NCI-H2227 treated with DMSO at 0.1 percent for 48 hours (cell line): ENCODE results near the gene DRC3.
"Not testable (repeated sequence)": the region's sequence is repeated elsewhere in the genome, so short reads cannot be mapped to it uniquely, and the experiment has no call there.

ENCODE experiments used
- DNase-seq: peaks from one replicate; lab custom pipeline; 2025; lab: John Stamatoyannopoulos, UW

The DRC3 gene

GRCh38 chr17:17941015-17941414, 31.6 kb upstream of the DRC3 start:
- DNase-seq = no peak

- no peak for DNase-seq
Observed at GRCh38 chr17:17942846-17943245, 29.8 kb upstream of the DRC3 start.

- no peak for DNase-seq
Observed at GRCh38 chr17:17943281-17943984, 29.2 kb upstream of the DRC3 start.

GRCh38 chr17:17944242-17944641, 28.4 kb upstream of the DRC3 start:
- no peak for DNase-seq

GRCh38 chr17:17944743-17945142, 27.9 kb upstream of the DRC3 start:
- peak; percentile 13 for DNase-seq

- no peak for DNase-seq
Observed at GRCh38 chr17:17946093-17946492, 26.6 kb upstream of the DRC3 start.

- no peak for DNase-seq
Observed at GRCh38 chr17:17947309-17947708, 25.4 kb upstream of the DRC3 start.

GRCh38 chr17:17947966-17948365, 24.7 kb upstream of the DRC3 start:
- DNase-seq = no peak

- DNase-seq = no peak
Observed at GRCh38 chr17:17950347-17950746, 22.3 kb upstream of the DRC3 start.

- DNase-seq = no peak
Observed at GRCh38 chr17:17950806-17951205, 21.9 kb upstream of the DRC3 start.

- no peak for DNase-seq
Observed at GRCh38 chr17:17951524-17951923, 21.1 kb upstream of the DRC3 start.

GRCh38 chr17:17952691-17953090, 20.0 kb upstream of the DRC3 start:
- no peak for DNase-seq

GRCh38 chr17:17954079-17954478, 18.6 kb upstream of the DRC3 start:
- no peak for DNase-seq

GRCh38 chr17:17955790-17956341, 16.8 kb upstream of the DRC3 start:
- not testable (repeated sequence) for DNase-seq

GRCh38 chr17:17957584-17957916, 15.1 kb upstream of the DRC3 start:
- no peak for DNase-seq

- no peak for DNase-seq
Observed at GRCh38 chr17:17958982-17959381, 13.7 kb upstream of the DRC3 start.

- DNase-seq = no peak
Observed at GRCh38 chr17:17959520-17960361, 12.9 kb upstream of the DRC3 start.

GRCh38 chr17:17960500-17961030, 12.1 kb upstream of the DRC3 start:
- no peak for DNase-seq

GRCh38 chr17:17963066-17963465, 9.6 kb upstream of the DRC3 start:
- DNase-seq = no peak

GRCh38 chr17:17963694-17964436, 8.8 kb upstream of the DRC3 start:
- DNase-seq = no peak

GRCh38 chr17:17964710-17965109, 8.0 kb upstream of the DRC3 start:
- DNase-seq = no peak

GRCh38 chr17:17965152-17965721, 7.4 kb upstream of the DRC3 start:
- DNase-seq = no peak
